HCT116 (cell line): ENCODE results near the gene IRF2BP2. TPM values are rescaled to one million over a fixed set of nuclear protein-coding genes. Genes with fewer than 3 reads are reported as not detected.

Experiments used
- ATAC-seq: fragments of 200-7000 bp; cut with Tn5 transposase; 2 replicates; pipeline ENCODE4 v1.9.1; 2020; ENCODE audit warnings: mild to moderate bottlenecking, moderate library complexity
- BruUV-seq: library from RNA; stranded (reverse); fragments of 400-500 nt; replicated peaks from 2 replicates; lab custom pipeline; 2021; lab: Mats Ljungman, UMichigan
- CTCF ChIA-PET: fragments of 300-600 bp; sonication (Branson Sonifier 250); formaldehyde crosslinking; loops from one replicate; lab custom pipeline; 2021; ENCODE audit warnings: antibody characterized with exemption; lab: Charles Lee
- POLR2A ChIA-PET: fragments of 300-600, 350-600 bp; sonication (Branson Sonifier 250); formaldehyde crosslinking; loops from one replicate; lab custom pipeline; 2021; ENCODE audit warnings: antibody characterized with exemption; lab: Charles Lee
- RAD21 ChIA-PET, 2 experiments: fragments of 300-600 bp; sonication (Branson Sonifier 250); formaldehyde crosslinking; loops; one replicate each; lab custom pipeline; 2023; ENCODE audit warnings: low total read pairs in 2 of 2; ENCODE audit not compliant: uncharacterized antibody in 2 of 2, unreplicated experiment in 2 of 2, low non-redundant PET in 1 of 2; lab: Charles Lee
- DNase-seq: peaks from one replicate; pipeline ENCODE4 v3.0.0-alpha.2; 2010; ENCODE audit warnings: low read depth, low spot score
- H2AFZ ChIP-seq: fragments of 200-600 bp; shearing (Covaris generic), sonication (generic); 2 replicates; pipeline ENCODE4 v1.6.1; 2017; ENCODE audit warnings: low read depth, mixed run types, mixed read lengths, antibody characterized with exemption, low read length; ENCODE audit not compliant: poor library complexity, severe bottlenecking
- H3K27ac ChIP-seq: 2 replicates; pipeline ENCODE4 v1.5.1; 2012; ENCODE audit warnings: low read depth, low read length
- H3K27me3 ChIP-seq: fragments of 200-600 bp; sonication (generic); 2 replicates; pipeline ENCODE4 v1.6.1; 2016; ENCODE audit warnings: mixed run types, low read length, mixed read lengths; ENCODE audit not compliant: insufficient read depth
- H3K36me3 ChIP-seq, 2 experiments: fragments of 200-500 bp in 1 of 2; fragments of 200-600 bp in 1 of 2; sonication (Bioruptor generic) in 1 of 2; sonication (generic) in 1 of 2; 2 replicates each; pipeline versions ENCODE4 v1.5.1 to v1.6.1; 2014 to 2016; ENCODE audit warnings: low read length in 2 of 2, inconsistent platforms in 1 of 2, mixed read lengths in 1 of 2, mixed run types in 1 of 2; ENCODE audit not compliant: insufficient read depth in 2 of 2, control insufficient read depth in 1 of 2
- H3K4me1 ChIP-seq, 2 experiments: fragments of 200-600 bp in 1 of 2; sonication (generic) in 1 of 2; 2 replicates each; pipeline versions ENCODE4 v1.5.1 to v1.6.1; 2012 to 2017; ENCODE audit warnings: low read length in 2 of 2, inconsistent platforms in 1 of 2, mild to moderate bottlenecking in 1 of 2, mixed read lengths in 1 of 2, mixed run types in 1 of 2, moderate library complexity in 1 of 2; ENCODE audit not compliant: insufficient read depth in 2 of 2, control insufficient read depth in 1 of 2
- H3K4me2 ChIP-seq: fragments of 200-600 bp; sonication (generic); 2 replicates; pipeline ENCODE4 v1.6.1; 2017; ENCODE audit warnings: mixed run types, low read length, mixed read lengths
- H3K4me3 ChIP-seq, 2 experiments: fragments of 200-600 bp in 1 of 2; sonication (generic) in 1 of 2; replicated peaks in 1 of 2; 2 replicates each; pipeline ENCODE4 v1.5.1; 2011 to 2016; ENCODE audit warnings: low read length in 2 of 2, control low read depth in 1 of 2, low read depth in 1 of 2, mild to moderate bottlenecking in 1 of 2, mixed read lengths in 1 of 2, mixed run types in 1 of 2
- H3K79me2 ChIP-seq: fragments of 200-600 bp; sonication (generic); 2 replicates; pipeline ENCODE4 v1.6.1; 2017; ENCODE audit warnings: mild to moderate bottlenecking, mixed run types, low read length, moderate library complexity, mixed read lengths; ENCODE audit not compliant: insufficient read depth
- H3K9ac ChIP-seq: fragments of 200-600 bp; sonication (generic); 2 replicates; pipeline ENCODE4 v1.6.1; 2016; ENCODE audit warnings: low read length, mixed read lengths
- H3K9me2 ChIP-seq: fragments of 200-600 bp; sonication (generic), shearing (Covaris generic); 2 replicates; pipeline ENCODE4 v1.6.1; 2017; ENCODE audit warnings: mixed run types, mild to moderate bottlenecking, moderate library complexity; ENCODE audit not compliant: insufficient read depth
- H3K9me3 ChIP-seq, 2 experiments: fragments of 200-500 bp in 1 of 2; fragments of 200-600 bp in 1 of 2; sonication (Bioruptor generic) in 1 of 2; sonication (generic) in 1 of 2; 2 replicates each; pipeline ENCODE4 v1.6.1; 2014 to 2017; ENCODE audit warnings: low read length in 2 of 2, mixed read lengths in 2 of 2, inconsistent platforms in 1 of 2, low read depth in 1 of 2, mild to moderate bottlenecking in 1 of 2, mixed run types in 1 of 2, moderate library complexity in 1 of 2; ENCODE audit not compliant: control insufficient read depth in 1 of 2, insufficient read depth in 1 of 2
- H4K20me1 ChIP-seq: fragments of 200-600 bp; sonication (generic), shearing (Covaris generic); 2 replicates; pipeline ENCODE4 v1.6.1; 2017; ENCODE audit warnings: mixed run types, mild to moderate bottlenecking, moderate library complexity; ENCODE audit not compliant: insufficient read depth
- POLR2AphosphoS5 ChIP-seq: IDR thresholded peaks from 2 replicates; pipeline ENCODE4 v1.6.1; 2011; ENCODE audit warnings: mild to moderate bottlenecking, low read depth, low read length, moderate library complexity
- TCF7L2 ChIP-seq: IDR thresholded peaks from 2 replicates; pipeline ENCODE4 v1.7.0; 2011; ENCODE audit warnings: borderline replicate concordance, inconsistent platforms; ENCODE audit not compliant: insufficient read depth, insufficient read length; ENCODE audit errors: extremely low read depth
- YY1 ChIP-seq: IDR thresholded peaks from 2 replicates; pipeline ENCODE4 v1.6.1; 2011; ENCODE audit warnings: low read length, low read depth, moderate library complexity, mild to moderate bottlenecking; ENCODE audit not compliant: insufficient replicate concordance; ENCODE audit errors: extremely low read depth
- ZFX ChIP-seq: fragments of 450-650 bp; IDR thresholded peaks from 2 replicates; pipeline ENCODE4 v1.6.1; 2017
- intact Hi-C: fragments of 100-400 bp; cut with micrococcal nuclease; formaldehyde crosslinking; loops from 2 replicates; pipeline ENCODE4 v1.10.0; 2022
- total RNA-seq: library from RNA; stranded (reverse); gene quantifications from one replicate; pipeline ENCODE4 v1.2.1, GENCODE V29; 2021; ENCODE audit not compliant: unreplicated experiment
- TF ChIP-seq, protein P1 (sequence below): IDR thresholded peaks from 2 replicates; pipeline ENCODE4 v1.6.1; 2012; ENCODE audit warnings: low read depth
- TF ChIP-seq, protein P2 (sequence below): IDR thresholded peaks from 2 replicates; pipeline ENCODE4 v1.6.1; 2012
- TF ChIP-seq, protein P3 (sequence below), 3 experiments: fragments of 200-600 bp in 1 of 3; sonication (generic) in 1 of 3; IDR thresholded peaks in 2 of 3; conservative IDR thresholded peaks in 1 of 3; 2 replicates each; pipeline ENCODE4 v1.5.1; 2012 to 2017; ENCODE audit warnings: low read depth in 2 of 3, low read length in 2 of 3, antibody characterized with exemption in 1 of 3, borderline replicate concordance in 1 of 3, control low read depth in 1 of 3, mild to moderate bottlenecking in 1 of 3, mixed read lengths in 1 of 3, mixed run types in 1 of 3, moderate library complexity in 1 of 3; ENCODE audit not compliant: insufficient read depth in 1 of 3

Gene IRF2BP2
- total RNA-seq, 1 experiment from 2014 or later = 61.3 TPM

DNA sequence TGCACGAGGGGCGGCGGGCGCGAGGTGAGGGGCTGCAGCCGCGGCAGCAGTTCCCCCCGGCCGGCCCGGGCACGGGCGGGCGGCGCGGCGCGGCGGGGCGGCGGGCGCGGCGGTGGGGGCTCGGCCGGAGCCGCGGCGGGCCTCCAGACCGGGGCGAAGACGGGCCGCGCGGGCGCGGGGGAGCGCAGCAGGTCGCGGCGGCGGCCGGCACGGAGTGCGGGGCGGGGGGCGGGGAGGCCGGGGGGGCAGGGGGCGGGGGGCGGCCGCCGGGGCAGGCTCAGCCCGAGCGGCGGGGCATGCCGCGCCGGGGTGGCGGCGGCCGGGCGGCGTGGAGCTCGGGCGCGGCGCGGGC, 311 bp downstream of the IRF2BP2 start (continued):
- TF ChIP-seq, protein P1, sequence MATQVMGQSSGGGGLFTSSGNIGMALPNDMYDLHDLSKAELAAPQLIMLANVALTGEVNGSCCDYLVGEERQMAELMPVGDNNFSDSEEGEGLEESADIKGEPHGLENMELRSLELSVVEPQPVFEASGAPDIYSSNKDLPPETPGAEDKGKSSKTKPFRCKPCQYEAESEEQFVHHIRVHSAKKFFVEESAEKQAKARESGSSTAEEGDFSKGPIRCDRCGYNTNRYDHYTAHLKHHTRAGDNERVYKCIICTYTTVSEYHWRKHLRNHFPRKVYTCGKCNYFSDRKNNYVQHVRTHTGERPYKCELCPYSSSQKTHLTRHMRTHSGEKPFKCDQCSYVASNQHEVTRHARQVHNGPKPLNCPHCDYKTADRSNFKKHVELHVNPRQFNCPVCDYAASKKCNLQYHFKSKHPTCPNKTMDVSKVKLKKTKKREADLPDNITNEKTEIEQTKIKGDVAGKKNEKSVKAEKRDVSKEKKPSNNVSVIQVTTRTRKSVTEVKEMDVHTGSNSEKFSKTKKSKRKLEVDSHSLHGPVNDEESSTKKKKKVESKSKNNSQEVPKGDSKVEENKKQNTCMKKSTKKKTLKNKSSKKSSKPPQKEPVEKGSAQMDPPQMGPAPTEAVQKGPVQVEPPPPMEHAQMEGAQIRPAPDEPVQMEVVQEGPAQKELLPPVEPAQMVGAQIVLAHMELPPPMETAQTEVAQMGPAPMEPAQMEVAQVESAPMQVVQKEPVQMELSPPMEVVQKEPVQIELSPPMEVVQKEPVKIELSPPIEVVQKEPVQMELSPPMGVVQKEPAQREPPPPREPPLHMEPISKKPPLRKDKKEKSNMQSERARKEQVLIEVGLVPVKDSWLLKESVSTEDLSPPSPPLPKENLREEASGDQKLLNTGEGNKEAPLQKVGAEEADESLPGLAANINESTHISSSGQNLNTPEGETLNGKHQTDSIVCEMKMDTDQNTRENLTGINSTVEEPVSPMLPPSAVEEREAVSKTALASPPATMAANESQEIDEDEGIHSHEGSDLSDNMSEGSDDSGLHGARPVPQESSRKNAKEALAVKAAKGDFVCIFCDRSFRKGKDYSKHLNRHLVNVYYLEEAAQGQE = no peak
- no peak for TF ChIP-seq TCF7L2

DNA sequence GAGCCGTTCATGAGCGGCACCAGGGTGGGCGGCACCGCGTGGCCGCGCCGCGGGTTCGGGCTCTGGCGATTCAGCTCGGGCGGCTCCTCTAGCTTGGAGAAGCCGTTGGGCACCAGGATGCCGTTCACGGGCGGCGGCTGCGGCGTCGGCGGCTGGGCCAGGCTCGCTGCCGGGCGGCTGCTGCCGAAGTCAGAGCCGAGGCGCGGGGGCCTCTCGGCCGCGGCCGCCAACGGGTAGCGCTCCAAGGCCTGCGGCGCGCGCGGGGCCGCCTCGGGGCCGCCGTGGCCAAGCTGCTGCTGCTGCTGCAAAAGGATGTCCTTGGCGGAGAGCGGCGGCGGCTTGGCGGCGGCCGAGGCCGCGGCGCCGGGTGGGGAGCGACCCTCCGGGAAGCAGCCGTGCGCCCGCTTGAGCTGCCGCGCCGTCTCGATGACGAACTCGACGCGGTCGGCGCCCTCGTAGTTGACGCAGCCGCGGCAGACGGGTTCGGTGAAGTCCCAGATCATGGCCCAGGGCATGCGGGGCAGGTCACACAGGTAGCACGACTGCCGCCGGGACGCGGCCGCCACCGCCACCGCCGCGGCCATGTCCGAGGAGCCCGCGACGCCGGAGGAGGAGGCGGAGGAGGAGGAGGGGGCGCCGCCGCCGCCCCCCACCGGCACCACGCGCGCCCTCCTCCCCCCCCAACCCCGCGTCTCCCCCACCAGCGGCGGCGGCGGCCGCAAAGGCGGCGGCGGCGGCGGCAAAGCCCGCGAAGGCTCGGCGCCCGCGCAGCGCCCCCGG, 877 bp downstream of the IRF2BP2 start:
- CTCF ChIA-PET = interaction anchor here (1.2 kb wide), 1 partner anchor 474 kb away, joined by 3 read pairs; no protein-coding TSS in a partner anchor

More for the DNA sequence above, 877 bp downstream of the IRF2BP2 start:
- ATAC-seq (no peak), DNase-seq (no peak)
- Histone ChIP-seq H3K79me2 (peaks cover 48% of the 10 kb centered on the region), H3K27me3 (no peaks in the 10 kb centered on the region), H3K4me2 (peak overlapping the region; percentile 89), H3K9ac (peak overlapping the region; percentile 85), H2AFZ (no peak overlapping the region), H3K4me1 (peaks cover 61 to 84% of the 10 kb centered on the region in 2 experiments), H3K9me2 (no peaks in the 10 kb centered on the region), H3K4me3 (peak overlapping the region; percentile 66 to 70), H3K36me3 (peaks cover 0 to 10% of the 10 kb centered on the region in 2 experiments; a peak in 1 of 4 replicates), H3K27ac (peak overlapping the region; percentile 89), H4K20me1 (peaks cover 8% of the 10 kb centered on the region; the same call in 1 of the 2 replicates), H3K9me3 (no peaks in the 10 kb centered on the region)
- POLR2A ChIA-PET = interaction anchor here (1.2 to 4.2 kb wide), 4 partner anchors 8 to 115 kb away, joined by 3 to 46 read pairs (median 14); no protein-coding TSS in a partner anchor
- no TSS peak for BruUV-seq
- intact Hi-C loops = no loop called here
- TF ChIP-seq, protein P2, sequence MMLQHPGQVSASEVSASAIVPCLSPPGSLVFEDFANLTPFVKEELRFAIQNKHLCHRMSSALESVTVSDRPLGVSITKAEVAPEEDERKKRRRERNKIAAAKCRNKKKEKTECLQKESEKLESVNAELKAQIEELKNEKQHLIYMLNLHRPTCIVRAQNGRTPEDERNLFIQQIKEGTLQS = no peak
- TF ChIP-seq ZFX (peak; percentile 87), POLR2AphosphoS5 (peak; percentile 67), TCF7L2 (no peak), YY1 (peak; percentile 18)
- TF ChIP-seq, protein P3, sequence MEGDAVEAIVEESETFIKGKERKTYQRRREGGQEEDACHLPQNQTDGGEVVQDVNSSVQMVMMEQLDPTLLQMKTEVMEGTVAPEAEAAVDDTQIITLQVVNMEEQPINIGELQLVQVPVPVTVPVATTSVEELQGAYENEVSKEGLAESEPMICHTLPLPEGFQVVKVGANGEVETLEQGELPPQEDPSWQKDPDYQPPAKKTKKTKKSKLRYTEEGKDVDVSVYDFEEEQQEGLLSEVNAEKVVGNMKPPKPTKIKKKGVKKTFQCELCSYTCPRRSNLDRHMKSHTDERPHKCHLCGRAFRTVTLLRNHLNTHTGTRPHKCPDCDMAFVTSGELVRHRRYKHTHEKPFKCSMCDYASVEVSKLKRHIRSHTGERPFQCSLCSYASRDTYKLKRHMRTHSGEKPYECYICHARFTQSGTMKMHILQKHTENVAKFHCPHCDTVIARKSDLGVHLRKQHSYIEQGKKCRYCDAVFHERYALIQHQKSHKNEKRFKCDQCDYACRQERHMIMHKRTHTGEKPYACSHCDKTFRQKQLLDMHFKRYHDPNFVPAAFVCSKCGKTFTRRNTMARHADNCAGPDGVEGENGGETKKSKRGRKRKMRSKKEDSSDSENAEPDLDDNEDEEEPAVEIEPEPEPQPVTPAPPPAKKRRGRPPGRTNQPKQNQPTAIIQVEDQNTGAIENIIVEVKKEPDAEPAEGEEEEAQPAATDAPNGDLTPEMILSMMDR (IDR thresholded peaks at IDR 0.05 in 2 of 3, conservative IDR thresholded peaks at IDR 0.05 in 1 of 3; ENCODE audit: borderline replicate concordance in 1 of 3, insufficient read depth in 1 of 3, low read depth in 2 of 3, low read length in 2 of 3) = no peak
- RAD21 ChIA-PET = interaction anchor here in 1 of 2 experiments (0.6 kb wide), 1 partner anchor 115 kb away, joined by 3 read pairs; no protein-coding TSS in a partner anchor
